CD4-positive, alpha-beta memory T cell (primary cell): ENCODE results near the gene KCNE1. TPM values are rescaled to one million over a fixed set of nuclear protein-coding genes. Genes with fewer than 3 reads are reported as not detected.

Source experiments
- CTCF ChIA-PET: fragments of 350-600 bp; sonication (Branson Sonifier 250); formaldehyde crosslinking; loops from one replicate; lab custom pipeline; 2021; ENCODE audit warnings: inconsistent platforms; ENCODE audit not compliant: partially characterized antibody; lab: Charles Lee
- POLR2A ChIA-PET: fragments of 350-600 bp; sonication (Branson Sonifier 250); formaldehyde crosslinking; loops from one replicate; lab custom pipeline; 2021; ENCODE audit not compliant: partially characterized antibody; lab: Charles Lee
- DNase-seq, 5 donors: peaks; one replicate each; pipeline versions ENCODE4 v3.0.0 to v3.0.0-alpha.2; 2020 to 2022; ENCODE audit warnings: mixed read lengths in 1 of 5
- H3K27ac ChIP-seq: one replicate; pipeline ENCODE4 v1.7.0; 2013; ENCODE audit warnings: low read depth, low read length
- H3K27me3 ChIP-seq: 2 replicates; pipeline ENCODE4 v1.7.0; 2013; ENCODE audit warnings: mild to moderate bottlenecking, low read length, moderate library complexity; ENCODE audit not compliant: insufficient read depth
- H3K36me3 ChIP-seq: 2 replicates; pipeline ENCODE4 v1.7.0; 2013; ENCODE audit warnings: mild to moderate bottlenecking, low read length, moderate library complexity; ENCODE audit not compliant: insufficient read depth
- H3K4me1 ChIP-seq: 2 replicates; pipeline ENCODE4 v1.7.0; 2013; ENCODE audit warnings: mild to moderate bottlenecking, low read length, moderate library complexity; ENCODE audit not compliant: insufficient read depth
- H3K4me3 ChIP-seq, 2 donors: one replicate each; pipeline ENCODE4 v1.7.0; 2013; ENCODE audit warnings: low read length in 2 of 2, mild to moderate bottlenecking in 1 of 2
- H3K9me3 ChIP-seq, 2 donors: one replicate each; pipeline ENCODE4 v1.7.0; 2013; ENCODE audit warnings: low read length in 2 of 2, control low read depth in 1 of 2; ENCODE audit not compliant: control insufficient read depth in 1 of 2
- H3K27ac Mint-ChIP-seq, 7 donors: one replicate each; pipeline ENCODE4 v1.8.0; 2020 to 2021; ENCODE audit warnings: mixed read lengths in 7 of 7, mild to moderate bottlenecking in 6 of 7, inconsistent platforms in 3 of 7, moderate library complexity in 3 of 7
- H3K27me3 Mint-ChIP-seq, 2 donors: one replicate each; pipeline ENCODE4 v1.8.0; 2020 to 2021; ENCODE audit warnings: mixed read lengths in 2 of 2
- H3K36me3 Mint-ChIP-seq, 2 donors: one replicate each; pipeline ENCODE4 v1.8.0; 2020 to 2021; ENCODE audit warnings: mixed read lengths in 2 of 2, inconsistent platforms in 1 of 2, mild to moderate bottlenecking in 1 of 2
- H3K4me1 Mint-ChIP-seq, 4 donors: one replicate each; pipeline ENCODE4 v1.8.0; 2020 to 2021; ENCODE audit warnings: mixed read lengths in 4 of 4, mild to moderate bottlenecking in 1 of 4
- H3K4me3 Mint-ChIP-seq, 8 donors: one replicate each; pipeline ENCODE4 v1.8.0; 2020 to 2021; ENCODE audit warnings: mixed read lengths in 8 of 8, mild to moderate bottlenecking in 7 of 8, moderate library complexity in 6 of 8, inconsistent platforms in 3 of 8
- H3K9me3 Mint-ChIP-seq, 8 donors: one replicate each; pipeline ENCODE4 v1.8.0; 2020 to 2021; ENCODE audit warnings: mixed read lengths in 8 of 8, mild to moderate bottlenecking in 5 of 8, inconsistent platforms in 3 of 8, moderate library complexity in 1 of 8
- intact Hi-C: fragments of 100-400 bp; cut with micrococcal nuclease; formaldehyde crosslinking; loops from one replicate; pipeline ENCODE4 v1.15.1; 2023
- polyA plus RNA-seq, 2 donors: library from polyadenylated mRNA; unstranded; fragments of 300-500 nt; fragmentation: Illumina TruSeq; gene quantifications; one replicate each; pipeline ENCODE4 v1.2.3, GENCODE V29; 2021
- total RNA-seq, 2 experiments: library from RNA; stranded (reverse); gene quantifications; one replicate each; pipeline ENCODE4 v1.2.3, GENCODE V29; 2021

Gene KCNE1
- under 1 TPM; 0.17 to 0.22 TPM for total RNA-seq
- under 1 TPM in 1 of 2 donors, not detected in 1; 0.14 TPM for polyA plus RNA-seq

DNA sequence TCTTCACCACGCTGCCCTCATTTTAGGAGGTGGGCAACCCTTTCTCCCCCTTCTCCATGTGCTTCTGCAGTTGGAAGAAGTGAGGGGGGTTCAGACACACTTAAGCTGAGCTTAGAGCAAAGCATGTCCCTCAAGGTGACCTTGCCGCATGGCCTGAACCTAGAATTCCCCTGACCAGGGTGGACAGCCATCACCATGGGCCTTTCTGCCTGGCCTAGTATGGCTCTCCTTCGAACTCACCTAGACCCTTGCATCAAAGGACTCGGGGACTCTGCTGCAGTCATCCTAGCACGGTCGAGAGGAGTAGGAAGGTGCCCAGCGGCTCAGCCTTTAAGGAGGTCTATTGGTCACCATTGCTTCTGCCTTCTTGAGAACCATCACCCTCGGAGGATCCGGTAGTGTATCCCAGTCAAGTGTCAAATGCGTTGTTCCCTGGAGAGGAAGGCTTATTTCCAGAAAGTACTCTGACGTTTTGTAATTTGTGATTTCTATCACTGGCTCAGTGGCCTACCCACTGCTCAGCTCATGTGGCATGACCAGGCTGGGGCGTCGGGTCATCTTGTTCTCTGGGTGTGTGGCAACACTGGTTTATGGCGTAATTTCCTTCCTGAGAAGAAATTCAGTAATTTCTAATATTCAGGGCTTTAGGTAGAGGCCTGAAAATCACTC, at the start of gene KCNE1:
KCNE1 (minus strand) TSS at position 424 of the 669 bp plus-strand sequence. CDS start 62,576 bp downstream, outside the sequence.
- H3K36me3 Mint-ChIP-seq, result peaks cover 0 to under 1% of the 10 kb centered on the region in 2 donors
- POLR2A ChIA-PET, result no interaction called here
- H3K27me3 ChIP-seq, result no peaks in the 10 kb centered on the region
- no peaks in the 10 kb centered on the region for H3K36me3 ChIP-seq
- no peaks in the 10 kb centered on the region for H3K9me3 ChIP-seq
- H3K27ac ChIP-seq, result no peak within 1 kb of the TSS
- DNase-seq, result no peak
- no peak within 1 kb of the TSS for H3K4me3 Mint-ChIP-seq
- H3K9me3 Mint-ChIP-seq, result no peaks in the 10 kb centered on the region
- no peaks in the 10 kb centered on the region for H3K27me3 Mint-ChIP-seq
- H3K4me3 ChIP-seq, result no peak within 1 kb of the TSS
- CTCF ChIA-PET, result no interaction called here
- peak within 1 kb of the TSS in 1 of 7 donors; percentile 68 for H3K27ac Mint-ChIP-seq
- no peaks in the 10 kb centered on the region for H3K4me1 Mint-ChIP-seq
- intact Hi-C loops, result no loop called here
- H3K4me1 ChIP-seq, result no peaks in the 10 kb centered on the region

DNA sequence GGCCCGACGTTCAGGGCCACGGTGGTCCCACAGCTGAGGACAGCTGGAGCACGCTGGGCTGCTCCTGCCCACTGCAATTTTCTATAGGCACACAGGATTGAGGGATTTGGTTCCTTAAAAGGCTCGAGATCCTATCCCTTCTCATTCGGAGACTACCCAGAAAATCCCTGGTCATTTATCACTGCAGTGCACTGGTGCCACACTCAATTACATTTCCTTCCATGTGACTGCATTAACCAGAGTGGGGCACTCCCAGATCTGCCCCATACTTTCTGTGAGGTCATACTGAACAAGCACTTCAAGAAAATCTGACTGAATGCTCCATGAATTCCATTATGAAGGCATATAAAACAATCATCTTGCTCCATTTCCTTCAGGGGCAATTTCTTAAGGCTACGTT, 49.8 kb upstream of the KCNE1 start:
- intact Hi-C loops, result no loop called here
- no peaks in the 10 kb centered on the region for H3K27me3 Mint-ChIP-seq

DNA sequence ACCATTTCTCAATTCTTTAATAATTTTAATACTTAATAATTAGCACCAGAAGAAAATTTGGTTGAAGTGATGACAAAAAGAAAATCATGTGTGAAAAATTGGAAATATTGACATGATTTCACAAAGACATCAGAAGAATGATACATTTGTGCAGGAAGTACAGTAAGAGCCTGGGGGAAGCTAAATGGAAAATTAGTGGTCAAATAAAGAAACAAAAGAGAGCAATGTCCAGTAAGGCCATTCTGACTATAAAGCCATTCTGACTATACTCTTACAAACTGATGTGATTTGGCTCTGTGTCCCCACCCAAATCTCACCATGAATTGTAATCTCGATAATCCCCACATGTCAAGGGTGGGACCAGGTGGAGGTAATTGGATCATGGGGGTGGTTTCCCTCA, 48.6 kb upstream of the KCNE1 start:
- Histone ChIP-seq H3K4me1 (no peaks in the 10 kb centered on the region), H3K4me3 (no peak overlapping the region), H3K9me3 (no peaks in the 10 kb centered on the region), H3K27me3 (no peaks in the 10 kb centered on the region), H3K36me3 (no peaks in the 10 kb centered on the region), H3K27ac (no peak overlapping the region)
- Mint-ChIP-seq H3K4me3 (no peak overlapping the region), H3K9me3 (no peaks in the 10 kb centered on the region), H3K27ac (no peak overlapping the region), H3K36me3 (peaks cover 1 to 18% of the 10 kb centered on the region in 2 donors), H3K27me3 (no peaks in the 10 kb centered on the region), H3K4me1 (no peaks in the 10 kb centered on the region)
- intact Hi-C loops, result no loop called here
- no peak for DNase-seq
- CTCF ChIA-PET, result no interaction called here
- POLR2A ChIA-PET, result no interaction called here

More for the DNA sequence above, 49.8 kb upstream of the KCNE1 start:
- Mint-ChIP-seq H3K36me3 (peaks cover 2 to 23% of the 10 kb centered on the region in 2 donors), H3K27ac (no peak overlapping the region), H3K4me1 (no peaks in the 10 kb centered on the region), H3K9me3 (no peaks in the 10 kb centered on the region), H3K4me3 (no peak overlapping the region)
- Histone ChIP-seq H3K27ac (no peak overlapping the region), H3K36me3 (no peaks in the 10 kb centered on the region), H3K27me3 (no peaks in the 10 kb centered on the region), H3K4me3 (no peak overlapping the region), H3K9me3 (no peaks in the 10 kb centered on the region), H3K4me1 (no peaks in the 10 kb centered on the region)
- ChIA-PET CTCF (no interaction called here), POLR2A (no interaction called here)
- no peak for DNase-seq

DNA sequence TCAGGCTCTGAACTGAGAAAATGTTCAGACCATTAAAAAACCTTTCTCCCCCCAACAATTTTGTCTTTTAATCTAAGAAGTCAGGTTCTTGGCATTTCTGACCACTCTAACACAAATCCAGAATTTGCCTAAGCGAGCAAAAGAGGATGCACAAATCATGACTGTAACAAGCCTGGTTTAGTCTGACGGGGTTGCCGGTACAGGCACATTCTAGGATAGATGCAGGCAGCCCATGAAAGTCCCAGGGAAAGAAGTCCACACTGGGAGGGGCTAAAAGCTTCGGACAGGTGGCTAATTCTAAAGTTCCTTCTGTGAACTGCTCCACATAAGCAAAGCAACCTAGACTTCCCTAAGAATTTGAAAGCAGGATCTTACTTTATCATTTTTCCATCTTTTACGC, 48.0 kb upstream of the KCNE1 start:
- Mint-ChIP-seq H3K36me3 (peaks cover 0 to 21% of the 10 kb centered on the region in 2 donors), H3K9me3 (peaks cover 0 to 4% (median 2%) of the 10 kb centered on the region in 8 donors), H3K4me1 (no peaks in the 10 kb centered on the region), H3K27ac (no peak overlapping the region), H3K4me3 (no peak overlapping the region), H3K27me3 (no peaks in the 10 kb centered on the region)
- Histone ChIP-seq H3K36me3 (no peaks in the 10 kb centered on the region), H3K4me1 (no peaks in the 10 kb centered on the region), H3K27me3 (no peaks in the 10 kb centered on the region), H3K9me3 (no peaks in the 10 kb centered on the region), H3K4me3 (no peak overlapping the region), H3K27ac (no peak overlapping the region)
- POLR2A ChIA-PET, result no interaction called here
- no peak for DNase-seq
- CTCF ChIA-PET, result no interaction called here
- intact Hi-C loops, result no loop called here

DNA sequence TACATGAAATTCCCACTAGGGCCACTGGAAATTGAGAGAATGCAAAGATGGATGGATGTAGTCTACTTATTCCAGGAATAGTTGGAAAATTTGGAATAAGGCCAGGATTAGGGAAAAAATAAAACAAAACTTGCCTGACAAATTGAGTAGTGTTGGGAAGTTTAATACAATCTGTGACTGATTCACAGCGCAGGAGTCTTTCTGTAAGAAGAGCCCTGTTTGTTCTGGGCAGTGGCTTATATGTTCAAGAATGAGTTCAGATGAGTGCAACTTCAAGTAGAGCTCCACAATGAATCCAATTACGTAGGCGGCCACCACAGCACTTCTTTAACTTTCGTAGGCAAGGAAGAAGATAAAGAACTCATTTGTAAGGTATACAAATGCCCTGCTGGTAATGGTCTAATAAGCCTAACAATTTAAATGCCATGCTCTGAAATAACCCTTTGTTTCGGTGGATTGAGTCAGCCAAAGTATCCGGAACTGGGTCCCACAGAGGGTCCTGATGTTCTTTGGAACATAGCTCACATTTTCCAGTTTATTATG, 47.1 kb upstream of the KCNE1 start:
- Mint-ChIP-seq H3K4me3 (no peak overlapping the region), H3K27me3 (no peaks in the 10 kb centered on the region), H3K27ac (no peak overlapping the region), H3K4me1 (peaks cover 0 to 4% (median 0%) of the 10 kb centered on the region in 4 donors), H3K9me3 (peaks cover 2 to 11% (median 6%) of the 10 kb centered on the region in 8 donors), H3K36me3 (peaks cover 3 to 27% of the 10 kb centered on the region in 2 donors)
- ChIA-PET POLR2A (no interaction called here), CTCF (interaction anchor here (1.2 kb wide), 1 partner anchor 1684 kb away, joined by 4 read pairs; no protein-coding TSS in a partner anchor)
- DNase-seq, result no peak
- H3K9me3 ChIP-seq, result no peaks in the 10 kb centered on the region
- no peaks in the 10 kb centered on the region for H3K27me3 ChIP-seq
- H3K36me3 ChIP-seq, result no peaks in the 10 kb centered on the region
- intact Hi-C loops, result no loop called here
- H3K27ac ChIP-seq, result no peak overlapping the region
- no peak overlapping the region for H3K4me3 ChIP-seq
- H3K4me1 ChIP-seq, result no peaks in the 10 kb centered on the region

DNA sequence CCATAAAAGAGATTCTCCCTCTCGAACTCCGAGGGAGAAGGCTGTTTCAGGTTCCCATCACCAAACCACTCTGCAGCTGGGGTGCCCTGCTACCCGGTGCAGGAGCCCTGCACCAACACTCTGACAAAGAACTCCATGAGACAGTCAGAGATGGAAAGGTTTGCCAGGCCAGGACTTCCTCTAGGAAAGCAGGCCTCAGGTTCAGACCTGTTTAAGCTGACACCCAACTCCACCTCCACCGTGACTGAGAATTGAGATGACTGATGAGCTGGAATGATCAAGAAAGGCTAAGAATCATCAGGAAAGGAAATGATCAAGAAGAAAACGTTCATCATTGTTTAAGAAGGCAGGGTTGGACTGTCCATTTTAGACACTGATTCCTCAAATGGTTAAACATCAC, 46.2 kb upstream of the KCNE1 start:
- H3K4me3 ChIP-seq, result no peak overlapping the region
- H3K36me3 ChIP-seq, result no peaks in the 10 kb centered on the region
- Mint-ChIP-seq H3K4me1 (peaks cover 0 to 4% (median 0%) of the 10 kb centered on the region in 4 donors), H3K27me3 (no peaks in the 10 kb centered on the region), H3K9me3 (peaks cover 2 to 12% (median 6%) of the 10 kb centered on the region in 8 donors), H3K4me3 (no peak overlapping the region), H3K36me3 (peaks cover 3 to 23% of the 10 kb centered on the region in 2 donors), H3K27ac (no peak overlapping the region)
- ChIA-PET POLR2A (no interaction called here), CTCF (interaction anchor here (1.2 kb wide), 1 partner anchor 1685 kb away, joined by 4 read pairs; no protein-coding TSS in a partner anchor)
- intact Hi-C loops, result no loop called here
- no peak for DNase-seq
- H3K4me1 ChIP-seq, result no peaks in the 10 kb centered on the region
- no peaks in the 10 kb centered on the region for H3K27me3 ChIP-seq
- H3K9me3 ChIP-seq, result no peaks in the 10 kb centered on the region
- no peak overlapping the region for H3K27ac ChIP-seq

GRCh38 chr21:34557261-34557660, 45.3 kb upstream of the KCNE1 start:
- intact Hi-C loops, result no loop called here
- Mint-ChIP-seq H3K4me1 (peaks cover 0 to 4% (median 0%) of the 10 kb centered on the region in 4 donors), H3K36me3 (peaks cover 3 to 23% of the 10 kb centered on the region in 2 donors), H3K27ac (no peak overlapping the region), H3K4me3 (no peak overlapping the region), H3K27me3 (no peaks in the 10 kb centered on the region), H3K9me3 (peaks cover 2 to 13% (median 6%) of the 10 kb centered on the region in 8 donors)
- POLR2A ChIA-PET, result no interaction called here
- H3K27me3 ChIP-seq, result no peaks in the 10 kb centered on the region
- H3K27ac ChIP-seq, result no peak overlapping the region
- no peaks in the 10 kb centered on the region for H3K36me3 ChIP-seq
- no peaks in the 10 kb centered on the region for H3K9me3 ChIP-seq
- CTCF ChIA-PET, result no interaction called here
- DNase-seq, result no peak
- no peaks in the 10 kb centered on the region for H3K4me1 ChIP-seq
- H3K4me3 ChIP-seq, result no peak overlapping the region
